NCI-H1092 treated with DMSO at 0.1 percent for 48 hours (cell line): Measurements from ENCODE around the gene KLF15.
"Not testable (repeated sequence)": the region's sequence is repeated elsewhere in the genome, so short reads cannot be mapped to it uniquely, and the experiment has no call there.

Experiments used
- DNase-seq: peaks from one replicate; lab custom pipeline; 2025; lab: John Stamatoyannopoulos, UW

The KLF15 gene

DNA sequence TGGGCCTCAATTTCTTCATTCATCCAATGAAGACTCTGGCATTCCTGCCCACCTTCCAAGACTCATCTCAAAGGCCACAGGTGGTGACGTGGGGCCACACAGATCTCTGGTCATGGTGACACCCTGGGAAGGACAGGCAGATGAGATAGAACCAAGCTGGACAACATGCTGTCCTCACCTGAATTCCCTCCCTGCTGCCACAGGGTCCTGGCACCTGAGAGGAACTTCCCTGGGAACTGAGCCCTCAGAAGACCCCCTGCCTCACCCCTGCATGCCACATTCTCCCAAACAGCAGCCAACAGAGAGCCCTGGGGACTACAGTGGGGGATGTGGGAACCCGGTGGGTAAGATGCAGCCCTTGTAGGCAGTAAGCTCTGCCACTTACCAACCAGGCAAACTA lies 10.7 kb downstream of the KLF15 start:
- DNase-seq: no peak

DNA sequence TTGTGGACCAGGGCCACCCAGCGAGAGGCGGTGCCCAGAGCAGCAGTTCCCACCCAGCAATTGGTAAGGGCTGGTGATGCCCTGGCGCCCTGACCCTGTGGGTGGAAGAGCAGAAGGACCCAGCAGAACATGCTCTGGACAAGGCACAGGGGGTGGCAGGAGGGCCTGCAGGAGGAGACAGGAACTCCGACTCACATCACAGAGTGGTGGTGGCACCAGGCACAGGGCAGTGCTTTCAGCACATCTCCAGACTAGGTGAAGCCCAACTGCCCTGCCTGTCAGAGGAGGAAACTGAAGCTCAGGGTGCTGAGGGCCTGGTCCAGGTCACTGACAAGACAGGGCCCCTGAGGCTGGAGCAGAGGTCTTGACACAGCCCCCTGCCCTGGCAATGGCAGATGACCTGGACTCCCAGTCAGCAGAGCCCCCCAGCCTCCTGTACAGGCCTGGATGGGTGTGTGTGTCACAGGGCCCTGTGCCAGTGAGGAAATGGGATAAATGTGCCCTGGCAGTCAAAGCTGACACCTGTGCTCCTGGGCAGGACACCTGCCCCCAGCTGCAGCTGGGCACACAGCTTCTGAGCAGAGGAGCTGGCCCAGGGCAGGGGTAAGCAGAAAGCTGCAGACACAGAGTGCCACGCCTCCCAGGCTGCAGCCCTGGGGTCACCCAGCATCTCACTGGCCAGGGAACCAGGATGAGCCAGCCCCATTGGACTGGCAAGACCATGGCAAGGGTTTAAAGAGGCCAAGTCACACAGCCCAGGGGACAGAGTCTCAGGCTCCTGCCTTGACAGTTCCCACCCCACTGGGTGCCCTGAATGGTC lies 11.4 kb downstream of the KLF15 start:
- no peak for DNase-seq

- DNase-seq: no peak
Observed at GRCh38 chr3:126345231-126345630, 12.0 kb downstream of the KLF15 start.

- DNase-seq: no peak
Observed at GRCh38 chr3:126344380-126345041, 12.7 kb downstream of the KLF15 start.

DNA sequence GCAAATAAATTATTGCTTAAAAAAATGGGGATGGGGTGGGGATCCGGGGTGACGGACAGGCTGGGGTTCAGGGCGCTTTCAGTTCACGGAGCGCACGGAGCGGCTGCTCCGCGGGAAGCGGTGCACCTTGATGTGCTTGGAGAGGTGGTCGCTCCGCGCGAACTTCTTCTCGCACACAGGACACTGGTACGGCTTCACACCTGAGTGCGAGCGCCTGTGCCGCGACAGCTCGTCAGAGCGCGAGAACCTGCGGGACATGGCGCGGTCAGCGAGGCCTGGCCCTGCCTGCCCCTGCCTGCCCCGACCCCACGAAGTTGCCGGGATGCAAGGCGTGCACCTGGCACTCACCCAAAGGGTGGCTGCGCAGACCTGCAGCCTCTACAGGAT lies 13.6 kb downstream of the KLF15 start:
- no peak for DNase-seq

DNA sequence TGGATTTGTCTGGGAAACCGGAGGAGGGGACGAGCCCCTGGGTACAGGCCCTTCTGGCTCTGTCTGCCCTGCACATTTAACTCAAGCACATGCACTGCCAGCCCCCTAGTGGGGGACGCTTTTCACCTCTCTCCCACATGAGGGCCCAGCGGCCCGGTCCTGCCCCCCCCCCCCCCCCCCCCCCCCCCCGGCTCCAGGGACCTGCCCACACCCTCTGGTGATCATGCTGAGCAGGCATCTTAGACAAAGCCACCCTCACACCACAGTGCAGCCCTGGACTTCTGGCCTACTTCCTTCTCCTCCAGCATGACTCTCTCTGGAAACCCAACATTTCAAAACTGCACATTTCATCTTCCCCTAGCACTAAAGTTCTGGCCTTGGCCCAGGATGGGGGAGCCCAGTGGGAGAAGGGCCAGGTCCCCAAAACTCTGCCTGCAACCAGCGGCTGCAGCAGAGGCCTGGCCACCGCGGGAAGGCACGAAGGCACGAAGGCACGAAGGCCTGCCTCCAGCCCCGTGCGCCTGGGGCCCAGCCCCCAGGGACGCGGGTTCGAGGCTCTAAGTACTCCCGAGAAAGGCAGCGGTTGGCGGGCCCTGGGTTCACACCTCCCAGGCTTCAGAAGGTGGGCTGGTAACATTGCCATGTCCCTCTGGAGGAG lies 14.1 kb downstream of the KLF15 start:
- no peak for DNase-seq

DNA sequence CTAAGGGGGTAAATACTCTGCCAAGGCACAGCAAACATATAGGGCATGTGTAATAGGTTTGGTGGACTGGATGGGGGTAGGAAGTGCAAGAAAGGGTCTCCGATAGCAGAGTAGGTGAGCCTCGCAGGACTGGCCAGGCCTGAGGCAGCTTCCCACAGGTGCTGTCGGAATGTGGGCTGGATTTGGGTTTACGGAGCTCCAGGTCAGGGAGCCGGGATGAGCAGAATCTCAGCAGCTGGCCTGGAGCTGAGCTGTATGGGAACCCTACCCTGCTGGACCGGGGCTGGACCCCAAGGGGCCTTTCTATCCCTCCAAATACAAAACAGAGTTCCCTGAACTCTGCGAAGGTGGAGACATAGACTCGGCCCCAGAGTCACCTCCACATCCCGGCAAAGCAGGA lies 15.0 kb downstream of the KLF15 start:
- no peak for DNase-seq

GRCh38 chr3:126341755-126342150 lies 15.5 kb downstream of the KLF15 start:
- no peak for DNase-seq

- no peak for DNase-seq
Observed at GRCh38 chr3:126340943-126341754, 16.1 kb downstream of the KLF15 start.

- DNase-seq: no peak
Observed at GRCh38 chr3:126340596-126340942, 16.6 kb downstream of the KLF15 start.

DNA sequence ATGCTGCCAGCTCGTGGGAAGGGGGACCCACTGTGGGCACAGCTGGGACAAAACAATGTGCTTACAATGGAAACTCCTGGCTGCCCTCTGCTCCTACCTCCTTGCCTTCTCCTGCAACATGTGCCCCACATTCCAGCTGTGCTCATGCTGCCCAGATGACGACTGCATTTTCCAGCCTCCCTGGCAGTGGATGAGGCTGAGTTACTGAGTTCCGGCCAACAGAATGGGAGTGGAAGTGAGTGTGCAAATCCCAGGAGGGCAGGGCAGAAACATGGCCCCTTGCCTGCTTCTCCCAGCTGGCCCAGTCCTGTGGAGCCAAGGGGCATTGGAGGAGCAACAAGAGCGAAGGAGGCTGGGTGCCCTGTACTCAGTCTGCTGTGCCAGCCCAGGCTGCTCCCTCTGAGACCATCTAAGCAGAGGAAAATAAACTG lies 17.1 kb downstream of the KLF15 start:
- no peak for DNase-seq

GRCh38 chr3:126339466-126339865 lies 17.7 kb downstream of the KLF15 start:
- no peak for DNase-seq

- DNase-seq: no peak
Observed at GRCh38 chr3:126338790-126339288, 18.4 kb downstream of the KLF15 start.

DNA sequence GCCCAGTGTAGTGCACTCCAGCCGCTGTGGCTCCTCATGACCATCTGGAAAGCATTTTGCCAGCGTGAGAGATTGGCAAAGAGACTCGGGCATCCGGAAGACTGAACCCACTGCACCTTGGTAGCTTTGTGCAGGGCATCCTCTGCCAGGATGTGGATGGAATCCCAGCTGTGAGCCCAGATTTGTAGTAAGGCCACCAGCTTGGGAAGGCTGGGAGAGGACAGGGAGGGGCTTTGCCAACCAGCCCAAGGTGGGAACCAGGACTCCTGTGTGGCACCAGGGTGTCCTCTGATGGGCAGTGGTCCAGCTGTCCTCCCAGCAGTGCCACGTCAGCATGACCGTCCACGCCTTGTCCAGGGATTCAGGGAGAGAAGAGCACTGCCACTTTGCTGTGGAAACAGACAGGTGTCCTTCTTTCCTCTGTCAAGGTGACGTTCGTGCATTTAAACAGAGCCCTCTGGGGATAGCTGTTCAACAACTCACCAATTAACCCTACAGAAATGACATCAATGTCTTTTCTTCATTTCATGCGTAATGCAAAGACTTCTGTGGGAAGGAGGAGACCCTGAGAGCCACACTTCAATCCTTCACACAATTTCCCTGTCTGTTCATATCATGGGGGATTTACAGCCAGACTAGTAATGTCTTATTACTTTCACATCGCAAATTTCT lies 19.1 kb downstream of the KLF15 start:
- DNase-seq: no peak

GRCh38 chr3:126331812-126332336 lies 25.3 kb downstream of the KLF15 start:
- not testable (repeated sequence) for DNase-seq

GRCh38 chr3:126329927-126330725 lies 27.1 kb downstream of the KLF15 start:
- no peak for DNase-seq

GRCh38 chr3:126326629-126327028 lies 30.6 kb downstream of the KLF15 start:
- DNase-seq: no peak

GRCh38 chr3:126322181-126322967 lies 34.8 kb downstream of the KLF15 start:
- no peak for DNase-seq

- DNase-seq: no peak
Observed at GRCh38 chr3:126321490-126321889, 35.7 kb downstream of the KLF15 start.
